ENCODE data around the gene ZIC2. TPM values are rescaled to one million over a fixed set of nuclear protein-coding genes. Genes with fewer than 3 reads are reported as not detected.

ZIC2 gene
- total RNA-seq, 4 donors from 2014 or later: not detected

- H3K27me3 ChIP-seq: peaks cover 17 to 88% of the 10 kb centered on the region in 2 donors
- peaks cover 0 to 14% (median 0%) of the 10 kb centered on the region in 4 donors for H3K9me3 ChIP-seq
- DNase-seq (ENCODE audit: low spot score in 2 of 2): no peak
- peaks cover 0 to 54% (median 22%) of the 10 kb centered on the region in 4 donors for H3K4me1 ChIP-seq
- no peaks in the 10 kb centered on the region for H3K36me3 ChIP-seq
- 16 to 19% methylated on average over 52 of the region's 52 CpGs for WGBS, 2 donors
- H3K27ac ChIP-seq: no peak overlapping the region
- no peak overlapping the region for H3K4me3 ChIP-seq
- TF ChIP-seq CTCF (IDR thresholded peaks at IDR 0.05) (no peak), EP300 (IDR thresholded peaks at IDR 0.05) (no peak), POLR2A (IDR thresholded peaks at IDR 0.05) (no peak)
Measured at GRCh38 chr13:99977912-99978798, 3.4 kb upstream of the ZIC2 start.

DNA sequence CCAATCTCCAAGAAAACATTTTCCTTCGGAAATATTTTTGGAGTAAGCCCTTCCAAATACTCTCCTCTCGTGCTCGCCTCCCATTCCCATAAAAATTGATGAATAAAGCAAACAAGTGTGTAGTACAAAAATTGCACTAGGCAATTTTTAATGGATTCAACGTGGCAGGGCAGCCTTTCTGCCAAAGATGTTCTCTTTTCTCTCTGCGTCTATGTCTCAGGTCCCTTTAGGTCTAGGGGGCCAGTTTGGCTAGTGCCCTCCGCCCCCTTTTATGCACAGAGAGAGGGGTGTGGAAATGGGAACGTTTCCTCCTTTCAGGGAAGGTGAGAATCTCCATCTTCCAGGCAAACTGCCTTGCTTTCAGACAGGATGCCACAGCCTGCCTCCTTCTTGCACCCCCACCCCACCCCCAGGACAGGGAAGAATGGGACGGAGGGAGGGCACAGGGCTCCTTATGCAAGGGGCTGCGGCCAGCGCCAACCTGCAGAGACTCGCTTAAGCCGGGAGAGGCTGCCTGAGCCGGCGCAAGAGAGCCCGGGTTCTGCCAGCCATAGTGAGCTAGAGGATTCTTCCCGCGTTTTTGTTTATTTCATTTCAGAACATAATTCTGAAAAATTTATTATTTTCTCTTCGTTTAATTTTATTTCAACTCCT lies 2.7 kb upstream of the ZIC2 start:
- peaks cover 0 to 54% (median 22%) of the 10 kb centered on the region in 4 donors for H3K4me1 ChIP-seq
- H3K27me3 ChIP-seq: peaks cover 17 to 88% of the 10 kb centered on the region in 2 donors
- no peak overlapping the region for H3K4me3 ChIP-seq
- no peak for DNase-seq (ENCODE audit: low spot score in 2 of 2)
- peaks cover 0 to 10% (median 1%) of the 10 kb centered on the region in 4 donors for H3K9me3 ChIP-seq
- no peaks in the 10 kb centered on the region for H3K36me3 ChIP-seq
- 4 to 5% methylated on average over 18 of the region's 18 CpGs for WGBS, 2 donors
- no peak for TF ChIP-seq EP300 (IDR thresholded peaks at IDR 0.05)
- H3K27ac ChIP-seq: no peak overlapping the region

DNA sequence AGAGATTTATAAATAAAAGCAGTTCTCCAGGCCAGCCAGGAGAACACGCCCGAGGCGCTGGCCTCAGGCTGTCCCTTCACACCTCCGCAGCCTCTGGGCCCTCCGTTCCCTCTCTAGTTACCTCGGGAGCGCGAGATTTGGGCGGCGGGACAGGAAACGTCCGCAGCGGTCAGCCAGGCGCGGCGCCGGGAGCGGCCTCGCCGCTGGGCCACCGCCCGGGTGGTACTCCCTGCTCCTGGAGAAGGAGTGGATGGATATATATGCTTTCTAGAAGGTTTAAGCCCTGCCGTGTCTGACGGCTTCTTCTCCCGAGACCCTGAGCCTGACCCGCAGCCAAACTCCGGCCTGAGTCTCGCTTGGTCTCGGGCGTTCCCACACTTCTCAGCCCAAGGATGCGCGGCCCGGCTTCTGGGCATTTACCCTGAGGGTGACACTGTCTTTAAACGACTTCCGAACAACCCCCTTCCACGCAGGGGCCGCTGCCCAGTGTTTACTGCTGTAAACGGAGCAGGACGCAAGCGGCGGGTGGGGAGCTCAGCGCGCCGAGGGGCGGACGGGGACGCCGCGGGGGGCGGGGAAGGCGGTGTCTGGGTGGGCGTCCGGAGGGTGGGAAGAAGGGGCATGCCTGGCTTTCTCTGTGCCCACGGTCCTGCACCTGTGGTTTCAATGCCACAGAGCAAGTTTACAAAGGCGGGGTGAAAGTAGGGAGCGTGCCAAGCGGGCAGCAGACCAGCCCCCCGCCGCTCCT lies 2.0 kb upstream of the ZIC2 start:
- Histone ChIP-seq H3K9me3 (peaks cover 0 to 9% (median 1%) of the 10 kb centered on the region in 4 donors), H3K27ac (no peak overlapping the region), H3K36me3 (no peaks in the 10 kb centered on the region), H3K4me1 (peaks cover 0 to 55% (median 22%) of the 10 kb centered on the region in 4 donors), H3K4me3 (peak overlapping the region in 3 of 4 donors; percentile 8 to 45 (median 23)), H3K27me3 (peaks cover 14 to 88% of the 10 kb centered on the region in 2 donors)
- no peak for TF ChIP-seq EP300 (IDR thresholded peaks at IDR 0.05)
- TF ChIP-seq CTCF (IDR thresholded peaks at IDR 0.05): no peak
- no peak for TF ChIP-seq POLR2A (IDR thresholded peaks at IDR 0.05)
- 3% methylated on average over 36 to 40 of the region's 59 CpGs for WGBS, 2 donors
- no peak for DNase-seq (ENCODE audit: low spot score in 2 of 2)

GRCh38 chr13:99980201-99980823 lies 1.3 kb upstream of the ZIC2 start:
- DNase-seq (ENCODE audit: low spot score in 2 of 2): no peak
- H3K4me1 ChIP-seq: peaks cover 0 to 61% (median 22%) of the 10 kb centered on the region in 4 donors
- H3K36me3 ChIP-seq: no peaks in the 10 kb centered on the region
- no peak overlapping the region for H3K27ac ChIP-seq
- peaks cover 16 to 87% of the 10 kb centered on the region in 2 donors for H3K27me3 ChIP-seq
- H3K4me3 ChIP-seq: peak overlapping the region; percentile 13 to 45 (median 30)
- peaks cover 0 to 9% (median 1%) of the 10 kb centered on the region in 4 donors for H3K9me3 ChIP-seq
- 3 to 4% methylated on average over 54 to 59 of the region's 76 CpGs for WGBS, 2 donors
- TF ChIP-seq POLR2A (IDR thresholded peaks at IDR 0.05) (no peak), EP300 (IDR thresholded peaks at IDR 0.05) (no peak), CTCF (IDR thresholded peaks at IDR 0.05) (no peak)
